Thyroid gland (tissue), 4 donors: Measurements from ENCODE around the gene PTDSS2.

Experiments
- CTCF ChIP-seq, 6 experiments: fragments of 200-600 bp in 3 of 6; fragments of 450-650 bp in 3 of 6; sonication (generic) in 3 of 6; IDR thresholded peaks; one replicate each; pipeline ENCODE4 v1.5.1; 2016 to 2019; ENCODE audit warnings: antibody characterized with exemption in 6 of 6, mild to moderate bottlenecking in 2 of 6, inconsistent platforms in 1 of 6, moderate library complexity in 1 of 6
- POLR2A ChIP-seq, 2 donors: fragments of 450-650 bp; IDR thresholded peaks; one replicate each; pipeline ENCODE4 v1.6.1; 2017; ENCODE audit warnings: antibody characterized with exemption in 2 of 2, mild to moderate bottlenecking in 2 of 2, moderate library complexity in 1 of 2

DNA sequence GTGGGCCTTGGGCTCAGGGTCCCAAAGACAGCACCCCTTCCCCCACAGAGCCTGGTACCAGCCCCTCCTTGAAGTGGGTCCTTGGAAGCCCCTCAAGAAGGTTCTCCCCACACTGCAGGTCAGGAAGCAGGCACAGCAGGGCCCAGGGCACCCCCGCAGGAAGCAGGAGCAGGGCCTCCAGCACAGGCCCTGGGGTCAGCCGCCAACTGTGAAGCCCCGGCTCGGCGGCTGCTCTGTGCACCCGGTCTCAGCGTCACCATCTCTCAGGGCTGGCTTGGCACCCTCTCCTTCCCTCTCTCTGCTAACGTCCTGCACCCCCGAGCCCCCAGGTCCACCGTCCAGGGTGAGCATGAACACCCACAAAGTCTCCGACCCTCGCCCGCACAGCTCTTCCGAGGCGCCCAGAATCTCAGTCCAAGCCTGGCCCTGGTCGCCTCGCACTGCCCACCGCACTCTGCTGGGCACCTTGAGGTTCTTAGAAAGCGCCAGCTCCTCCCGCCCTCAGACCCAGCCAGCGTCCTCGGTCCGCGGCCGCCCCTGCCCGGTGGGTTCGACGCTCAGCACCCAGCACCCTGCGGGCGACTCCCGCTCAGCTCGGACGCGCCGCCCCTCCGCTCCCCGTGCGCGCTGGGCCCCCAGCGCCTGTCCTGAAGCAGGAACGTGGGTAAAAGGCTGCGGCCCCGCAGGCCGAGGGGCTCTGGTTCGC, 33.9 kb upstream of the PTDSS2 start:
- no peak for TF ChIP-seq CTCF (IDR thresholded peaks at IDR 0.05)
- no peak for TF ChIP-seq POLR2A (IDR thresholded peaks at IDR 0.05)
